ENCODE results near the gene FMNL2. TPM values are rescaled to one million over a fixed set of nuclear protein-coding genes. Genes with fewer than 3 reads are reported as not detected.

The FMNL2 gene
- total RNA-seq, 1 experiment from 2014 or later: 29.0 TPM

DNA sequence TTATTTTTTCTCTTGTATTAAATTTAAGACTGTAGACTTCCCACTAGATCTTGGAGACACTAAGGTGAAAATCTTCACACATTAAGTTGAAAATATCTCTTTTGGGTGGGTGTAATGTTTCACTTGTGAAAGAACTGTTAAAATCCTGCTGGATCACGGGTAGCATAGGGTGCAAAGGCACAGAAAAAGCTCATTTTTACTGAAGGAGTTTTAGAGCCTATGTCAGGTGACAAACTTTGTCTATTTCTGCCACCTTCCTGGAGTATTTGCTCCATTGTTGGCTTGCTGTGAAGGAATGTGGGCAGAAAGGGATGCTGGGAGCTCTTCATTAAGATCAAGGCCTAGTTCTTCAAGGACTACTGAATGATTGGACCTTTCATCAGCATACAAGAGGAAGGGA, 119.4 kb downstream of the FMNL2 start:
- peaks cover 62% of the 10 kb centered on the region for H3K79me2 ChIP-seq (ENCODE audit: low read depth)
- ChIA-PET POLR2A (ENCODE audit: unreplicated experiment) (no interaction called here), CTCF (no interaction called here)
- TF ChIP-seq EZH2 (IDR thresholded peaks at IDR 0.05; ENCODE audit: low read depth): no peak
- TF ChIP-seq, protein P1, sequence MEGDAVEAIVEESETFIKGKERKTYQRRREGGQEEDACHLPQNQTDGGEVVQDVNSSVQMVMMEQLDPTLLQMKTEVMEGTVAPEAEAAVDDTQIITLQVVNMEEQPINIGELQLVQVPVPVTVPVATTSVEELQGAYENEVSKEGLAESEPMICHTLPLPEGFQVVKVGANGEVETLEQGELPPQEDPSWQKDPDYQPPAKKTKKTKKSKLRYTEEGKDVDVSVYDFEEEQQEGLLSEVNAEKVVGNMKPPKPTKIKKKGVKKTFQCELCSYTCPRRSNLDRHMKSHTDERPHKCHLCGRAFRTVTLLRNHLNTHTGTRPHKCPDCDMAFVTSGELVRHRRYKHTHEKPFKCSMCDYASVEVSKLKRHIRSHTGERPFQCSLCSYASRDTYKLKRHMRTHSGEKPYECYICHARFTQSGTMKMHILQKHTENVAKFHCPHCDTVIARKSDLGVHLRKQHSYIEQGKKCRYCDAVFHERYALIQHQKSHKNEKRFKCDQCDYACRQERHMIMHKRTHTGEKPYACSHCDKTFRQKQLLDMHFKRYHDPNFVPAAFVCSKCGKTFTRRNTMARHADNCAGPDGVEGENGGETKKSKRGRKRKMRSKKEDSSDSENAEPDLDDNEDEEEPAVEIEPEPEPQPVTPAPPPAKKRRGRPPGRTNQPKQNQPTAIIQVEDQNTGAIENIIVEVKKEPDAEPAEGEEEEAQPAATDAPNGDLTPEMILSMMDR (conservative IDR thresholded peaks at IDR 0.05): no peak
- peaks cover 6% of the 10 kb centered on the region; the same call in 1 of the 2 replicates for H3K9me3 ChIP-seq (ENCODE audit: insufficient read depth, low read depth)
- no peak overlapping the region for H3K4me2 ChIP-seq
- no peaks in the 10 kb centered on the region for H4K20me1 ChIP-seq (ENCODE audit: insufficient read depth)
- intact Hi-C loops (cut with micrococcal nuclease; ENCODE audit: unreplicated experiment): no loop called here
- DNase-seq: no peak
- no peak overlapping the region for H2AFZ ChIP-seq
- H3K27ac ChIP-seq: peak overlapping the region; percentile 90
- peaks cover 36% of the 10 kb centered on the region for H3K4me1 ChIP-seq (replicated peaks; ENCODE audit: insufficient read depth)
- H3K4me3 ChIP-seq: no peak overlapping the region
- peaks cover 32% of the 10 kb centered on the region for H3F3A ChIP-seq (ENCODE audit: insufficient read depth, low read depth)
- no peaks in the 10 kb centered on the region for H3K36me3 ChIP-seq (ENCODE audit: low read depth)
- H3K9me2 ChIP-seq (ENCODE audit: insufficient read depth): no peaks in the 10 kb centered on the region
- H3K27me3 ChIP-seq (ENCODE audit: insufficient read depth, low read depth): no peaks in the 10 kb centered on the region
- BruUV-seq (replicated peaks): no TSS peak

DNA sequence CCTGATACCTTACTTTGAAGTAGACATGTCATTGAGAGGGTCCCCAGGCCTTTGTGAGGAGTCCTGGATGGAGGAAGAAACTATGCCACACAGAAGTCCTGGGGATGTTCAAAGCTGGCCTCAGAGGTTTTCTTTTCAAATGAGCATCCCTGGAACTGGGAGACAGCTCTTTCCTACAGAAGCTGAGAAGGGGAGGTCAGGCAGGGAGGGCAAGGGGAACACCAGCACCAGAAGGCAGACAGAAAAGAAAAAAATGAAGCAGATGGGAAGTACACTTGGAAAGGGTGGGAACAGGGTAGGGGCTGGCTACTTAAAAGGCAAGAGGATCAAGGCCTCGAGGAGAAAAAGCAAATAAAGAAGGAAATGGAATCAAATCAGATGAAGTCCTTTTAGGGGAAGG, 120.0 kb downstream of the FMNL2 start:
- POLR2A ChIA-PET (ENCODE audit: unreplicated experiment): no interaction called here
- TF ChIP-seq, protein P1 (conservative IDR thresholded peaks at IDR 0.05): no peak
- no peak for TF ChIP-seq EZH2 (IDR thresholded peaks at IDR 0.05; ENCODE audit: low read depth)
- Histone ChIP-seq H3F3A (ENCODE audit: insufficient read depth, low read depth) (peaks cover 32% of the 10 kb centered on the region), H3K27ac (peak overlapping the region; percentile 90), H3K9me3 (ENCODE audit: insufficient read depth, low read depth) (peaks cover 6% of the 10 kb centered on the region; the same call in 1 of the 2 replicates), H3K4me3 (no peak overlapping the region), H3K4me2 (no peak overlapping the region; the same call in 1 of the 2 replicates), H3K9me2 (ENCODE audit: insufficient read depth) (no peaks in the 10 kb centered on the region), H3K4me1 (replicated peaks; ENCODE audit: insufficient read depth) (peaks cover 36% of the 10 kb centered on the region), H3K79me2 (ENCODE audit: low read depth) (peaks cover 63% of the 10 kb centered on the region), H4K20me1 (ENCODE audit: insufficient read depth) (no peaks in the 10 kb centered on the region), H2AFZ (no peak overlapping the region), H3K36me3 (ENCODE audit: low read depth) (no peaks in the 10 kb centered on the region), H3K27me3 (ENCODE audit: insufficient read depth, low read depth) (no peaks in the 10 kb centered on the region)
- BruUV-seq (replicated peaks): no TSS peak
- DNase-seq: no peak
- CTCF ChIA-PET: no interaction called here
- intact Hi-C loops (cut with micrococcal nuclease; ENCODE audit: unreplicated experiment): no loop called here

DNA sequence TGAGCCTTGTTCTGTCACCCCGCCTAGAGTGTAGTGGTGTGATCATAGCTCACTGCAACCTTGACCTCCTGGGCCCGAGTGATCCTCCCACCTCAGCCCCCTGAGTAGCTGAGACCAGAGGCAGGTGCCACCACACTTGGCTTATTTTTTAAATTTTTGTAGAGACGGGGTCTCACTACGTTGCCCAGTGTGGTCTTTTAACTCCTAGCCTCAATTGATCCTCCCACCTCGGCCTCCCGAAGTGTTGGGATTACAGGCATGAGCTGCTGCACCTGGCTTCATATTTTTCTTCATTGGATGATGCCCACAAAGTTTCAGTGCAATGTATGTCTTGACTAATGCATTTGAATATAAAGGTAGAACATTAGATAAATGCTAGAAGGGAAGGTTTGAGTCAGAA, 120.8 kb downstream of the FMNL2 start:
- TF ChIP-seq, protein P1 (conservative IDR thresholded peaks at IDR 0.05): no peak
- no peak for TF ChIP-seq EZH2 (IDR thresholded peaks at IDR 0.05; ENCODE audit: low read depth)
- Histone ChIP-seq H3K9me2 (ENCODE audit: insufficient read depth) (no peaks in the 10 kb centered on the region), H3K27me3 (ENCODE audit: insufficient read depth, low read depth) (no peaks in the 10 kb centered on the region), H3K27ac (peak overlapping the region; percentile 90), H4K20me1 (ENCODE audit: insufficient read depth) (no peaks in the 10 kb centered on the region), H2AFZ (no peak overlapping the region), H3K79me2 (ENCODE audit: low read depth) (peaks cover 64% of the 10 kb centered on the region), H3K36me3 (ENCODE audit: low read depth) (no peaks in the 10 kb centered on the region), H3K4me2 (peak overlapping the region; percentile 61), H3K4me3 (no peak overlapping the region; the same call in 1 of the 2 replicates), H3F3A (ENCODE audit: insufficient read depth, low read depth) (peaks cover 32% of the 10 kb centered on the region), H3K9me3 (ENCODE audit: insufficient read depth, low read depth) (peaks cover 6% of the 10 kb centered on the region; the same call in 1 of the 2 replicates), H3K4me1 (replicated peaks; ENCODE audit: insufficient read depth) (peaks cover 36% of the 10 kb centered on the region)
- ChIA-PET POLR2A (ENCODE audit: unreplicated experiment) (no interaction called here), CTCF (interaction anchor here (0.7 kb wide), 1 partner anchor 260 kb away, joined by 3 read pairs; no protein-coding TSS in a partner anchor)
- intact Hi-C loops (cut with micrococcal nuclease; ENCODE audit: unreplicated experiment): loop anchor here (2.0 kb wide), 1 partner anchor 41 kb away; no protein-coding TSS in a partner anchor
- DNase-seq: no peak
- no TSS peak for BruUV-seq (replicated peaks)

All from PC-9 (cell line).